Loucy (cell line): ENCODE results near the gene CFAP20DC.
A peak's percentile ranks its signal among the peaks of the same experiment; 100 is the strongest.

Source experiments
- H2AFZ ChIP-seq: fragments of 200-600 bp; sonication (generic); 2 replicates; pipeline ENCODE4 v1.6.0; 2016; ENCODE audit warnings: antibody characterized with exemption, mild to moderate bottlenecking, low read length, moderate library complexity
- H3F3A ChIP-seq: fragments of 200-600 bp; 2 replicates; pipeline ENCODE4 v1.6.0; 2016; ENCODE audit warnings: antibody characterized with exemption, low read depth, mild to moderate bottlenecking
- H3K27me3 ChIP-seq: fragments of 200-600 bp; sonication (generic); 2 replicates; pipeline ENCODE4 v1.6.1; 2014; ENCODE audit warnings: low read length, mild to moderate bottlenecking; ENCODE audit not compliant: insufficient read depth, poor library complexity, severe bottlenecking
- H3K36me3 ChIP-seq: fragments of 200-600 bp; sonication (generic); 2 replicates; pipeline ENCODE4 v1.6.1; 2016; ENCODE audit warnings: low read length; ENCODE audit not compliant: insufficient read depth
- H3K4me1 ChIP-seq: fragments of 200-600 bp; sonication (generic); 2 replicates; pipeline ENCODE4 v1.5.1; 2014; ENCODE audit warnings: low read length, mild to moderate bottlenecking; ENCODE audit not compliant: insufficient read depth, poor library complexity, severe bottlenecking
- H3K4me2 ChIP-seq: fragments of 200-600 bp; sonication (generic); 2 replicates; pipeline ENCODE4 v1.6.0; 2014; ENCODE audit warnings: antibody characterized with exemption, low read length, low read depth, mild to moderate bottlenecking; ENCODE audit not compliant: poor library complexity, severe bottlenecking
- H3K4me3 ChIP-seq: fragments of 200-600 bp; sonication (generic); 2 replicates; pipeline ENCODE4 v1.5.1; 2014; ENCODE audit warnings: low read length, mild to moderate bottlenecking, mixed read lengths; ENCODE audit not compliant: poor library complexity, severe bottlenecking
- H3K79me2 ChIP-seq: fragments of 200-600 bp; sonication (generic); 2 replicates; pipeline ENCODE4 v1.6.1; 2014; ENCODE audit warnings: low read length; ENCODE audit not compliant: insufficient read depth
- H3K9ac ChIP-seq: fragments of 200-600 bp; sonication (generic); 2 replicates; pipeline ENCODE4 v1.6.0; 2014; ENCODE audit warnings: mild to moderate bottlenecking, low read depth, low read length, moderate library complexity; ENCODE audit not compliant: poor library complexity, severe bottlenecking
- H3K9me2 ChIP-seq: fragments of 200-600 bp; sonication (generic); replicated peaks from 2 replicates; pipeline ENCODE4 v1.6.1; 2016; ENCODE audit warnings: low read depth, low read length, mixed read lengths
- H3K9me3 ChIP-seq: fragments of 200-600 bp; sonication (generic); 2 replicates; pipeline ENCODE4 v1.6.1; 2014; ENCODE audit warnings: mild to moderate bottlenecking, antibody characterized with exemption, low read length, low read depth; ENCODE audit not compliant: insufficient read depth
- H4K20me1 ChIP-seq: fragments of 200-600 bp; sonication (generic); 2 replicates; pipeline ENCODE4 v1.6.0; 2014; ENCODE audit warnings: antibody characterized with exemption, low read length, mild to moderate bottlenecking; ENCODE audit not compliant: insufficient read depth, poor library complexity, severe bottlenecking
- CTCF ChIP-seq: fragments of 200-600 bp; sonication (generic); conservative IDR thresholded peaks from 2 replicates; pipeline ENCODE4 v1.5.1; 2014; ENCODE audit warnings: mild to moderate bottlenecking, antibody characterized with exemption, low read length
- EZH2phosphoT487 ChIP-seq: fragments of 200-600 bp; IDR thresholded peaks from 2 replicates; pipeline ENCODE4 v1.6.1; 2018; ENCODE audit warnings: antibody characterized with exemption, mild to moderate bottlenecking, moderate library complexity, borderline replicate concordance

CFAP20DC gene

GRCh38 chr3:59072681-59073080, 22.9 kb upstream of the CFAP20DC start:
- Histone ChIP-seq H3K4me1 (peaks cover 15% of the 10 kb centered on the region), H3K9me2 (no peaks in the 10 kb centered on the region), H3K27me3 (no peaks in the 10 kb centered on the region), H3F3A (no peaks in the 10 kb centered on the region), H3K9ac (no peak overlapping the region), H2AFZ (no peak overlapping the region), H3K4me3 (no peak overlapping the region), H3K79me2 (no peaks in the 10 kb centered on the region), H3K9me3 (no peaks in the 10 kb centered on the region), H3K4me2 (no peak overlapping the region), H4K20me1 (no peaks in the 10 kb centered on the region), H3K36me3 (no peaks in the 10 kb centered on the region)
- TF ChIP-seq EZH2phosphoT487 (no peak), CTCF (no peak)

- H4K20me1 ChIP-seq: no peaks in the 10 kb centered on the region
- H3K4me1 ChIP-seq: peaks cover 15% of the 10 kb centered on the region
- no peak overlapping the region for H2AFZ ChIP-seq
These were observed 20.0 kb upstream of the CFAP20DC start for GRCh38 chr3:59069838-59070237.

GRCh38 chr3:59065240-59065639, 15.4 kb upstream of the CFAP20DC start:
- no peak for TF ChIP-seq CTCF

More at GRCh38 chr3:59069838-59070237, 20.0 kb upstream of the CFAP20DC start:
- H3K79me2 ChIP-seq: no peaks in the 10 kb centered on the region
- peak overlapping the region; percentile 8 for H3K4me2 ChIP-seq
- no peaks in the 10 kb centered on the region for H3K9me2 ChIP-seq
- TF ChIP-seq CTCF (no peak), EZH2phosphoT487 (no peak)
- no peaks in the 10 kb centered on the region for H3K27me3 ChIP-seq
- no peak overlapping the region for H3K9ac ChIP-seq
- no peaks in the 10 kb centered on the region for H3K9me3 ChIP-seq
- H3F3A ChIP-seq: no peaks in the 10 kb centered on the region
- no peaks in the 10 kb centered on the region for H3K36me3 ChIP-seq
- no peak overlapping the region for H3K4me3 ChIP-seq

More at GRCh38 chr3:59065240-59065639, 15.4 kb upstream of the CFAP20DC start:
- Histone ChIP-seq H3K79me2 (no peaks in the 10 kb centered on the region), H3K4me2 (no peak overlapping the region), H3K36me3 (no peaks in the 10 kb centered on the region), H2AFZ (no peak overlapping the region), H3F3A (no peaks in the 10 kb centered on the region), H3K9me2 (no peaks in the 10 kb centered on the region), H3K9ac (no peak overlapping the region), H3K27me3 (no peaks in the 10 kb centered on the region), H3K4me1 (peaks cover 10% of the 10 kb centered on the region), H4K20me1 (no peaks in the 10 kb centered on the region), H3K4me3 (no peak overlapping the region), H3K9me3 (no peaks in the 10 kb centered on the region)
